ENCODE data around the gene GCN1.

GCN1 gene

GRCh38 chr12:120137833-120138232, 56.7 kb downstream of the GCN1 start:
- DNase-seq (ENCODE audit: low read depth) = no peak
- TF ChIP-seq MAX (IDR thresholded peaks at IDR 0.05; ENCODE audit: low read depth, low read length) = no peak
- TF ChIP-seq MYC (IDR thresholded peaks at IDR 0.05; ENCODE audit: low read depth, low read length) = no peak
- TF ChIP-seq CTCF (IDR thresholded peaks at IDR 0.05; ENCODE audit: low read depth, low read length) = no peak
- TF ChIP-seq POLR2A (IDR thresholded peaks at IDR 0.05; ENCODE audit: extremely low read depth, insufficient read length) = no peak
- H3K4me3 ChIP-seq (ENCODE audit: low read depth, low read length) = no peak overlapping the region

- TF ChIP-seq MYC (IDR thresholded peaks at IDR 0.05; ENCODE audit: low read depth, low read length) = no peak
- TF ChIP-seq POLR2A (IDR thresholded peaks at IDR 0.05; ENCODE audit: extremely low read depth, insufficient read length) = no peak
- no peak for TF ChIP-seq MAX (IDR thresholded peaks at IDR 0.05; ENCODE audit: low read depth, low read length)
- TF ChIP-seq CTCF (IDR thresholded peaks at IDR 0.05; ENCODE audit: low read depth, low read length) = no peak
- no peak overlapping the region for H3K4me3 ChIP-seq (ENCODE audit: low read depth, low read length)
- no peak for DNase-seq (ENCODE audit: low read depth)
These were observed 58.3 kb downstream of the GCN1 start for GRCh38 chr12:120136093-120136770.

DNA sequence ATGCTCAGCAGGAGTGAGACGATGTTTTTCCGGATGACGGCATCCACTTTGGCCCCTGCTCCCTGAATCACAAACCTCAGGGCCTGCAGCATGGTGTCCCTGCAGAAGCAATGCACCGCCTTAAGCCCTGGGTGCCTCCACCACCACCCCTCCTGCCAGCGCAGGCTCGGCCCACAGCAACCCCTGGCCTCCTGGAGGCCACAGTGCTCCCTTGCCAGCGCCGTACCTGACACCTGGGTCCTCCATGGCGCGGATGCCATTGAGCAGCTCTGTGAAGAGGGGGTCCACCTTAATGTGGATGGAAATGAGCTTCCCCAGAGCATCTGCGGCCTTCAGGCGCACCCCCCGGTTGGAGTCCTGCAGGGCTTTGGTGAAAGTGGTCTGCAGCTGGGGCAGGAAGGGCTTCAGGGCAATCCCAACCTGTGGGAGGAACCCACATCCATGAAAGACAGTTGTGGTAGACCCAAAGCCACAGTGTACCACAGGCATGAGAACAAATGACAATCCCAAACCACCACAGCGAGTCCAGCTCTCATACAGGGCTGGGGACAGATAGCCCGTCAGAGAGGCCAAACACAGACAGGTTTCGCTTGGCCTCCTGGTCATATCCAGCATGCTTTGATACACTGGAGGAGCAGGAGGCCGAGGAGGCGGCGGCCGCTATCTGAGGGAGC, 60.1 kb downstream of the GCN1 start:
- DNase-seq (ENCODE audit: low read depth) = peak; percentile 29
- TF ChIP-seq POLR2A (IDR thresholded peaks at IDR 0.05; ENCODE audit: extremely low read depth, insufficient read length) (no peak), MYC (IDR thresholded peaks at IDR 0.05; ENCODE audit: low read depth, low read length) (no peak), CTCF (IDR thresholded peaks at IDR 0.05; ENCODE audit: low read depth, low read length) (no peak), MAX (IDR thresholded peaks at IDR 0.05; ENCODE audit: low read depth, low read length) (no peak)
- no peak overlapping the region for H3K4me3 ChIP-seq (ENCODE audit: low read depth, low read length)

- DNase-seq (ENCODE audit: low read depth) = no peak
- no peak overlapping the region for H3K4me3 ChIP-seq (ENCODE audit: low read depth, low read length)
- TF ChIP-seq MYC (IDR thresholded peaks at IDR 0.05; ENCODE audit: low read depth, low read length) (no peak), CTCF (IDR thresholded peaks at IDR 0.05; ENCODE audit: low read depth, low read length) (no peak), POLR2A (IDR thresholded peaks at IDR 0.05; ENCODE audit: extremely low read depth, insufficient read length) (no peak), MAX (IDR thresholded peaks at IDR 0.05; ENCODE audit: low read depth, low read length) (no peak)
These were observed 61.6 kb downstream of the GCN1 start for GRCh38 chr12:120132863-120133385.

- no peak overlapping the region for H3K4me3 ChIP-seq (ENCODE audit: low read depth, low read length)
- no peak for DNase-seq (ENCODE audit: low read depth)
- TF ChIP-seq MAX (IDR thresholded peaks at IDR 0.05; ENCODE audit: low read depth, low read length) (no peak), CTCF (IDR thresholded peaks at IDR 0.05; ENCODE audit: low read depth, low read length) (no peak), POLR2A (IDR thresholded peaks at IDR 0.05; ENCODE audit: extremely low read depth, insufficient read length) (no peak), MYC (IDR thresholded peaks at IDR 0.05; ENCODE audit: low read depth, low read length) (no peak)
These were observed 62.3 kb downstream of the GCN1 start for GRCh38 chr12:120132054-120132836.

All from NB4 (cell line).